GM15510 (cell line): ENCODE data around the gene S100A1.

Experiments used
- POLR2A ChIP-seq: IDR thresholded peaks from 3 replicates; pipeline ENCODE4 v1.6.1; 2011; ENCODE audit warnings: borderline replicate concordance; ENCODE audit not compliant: insufficient read length; ENCODE audit errors: extremely low read depth

Gene S100A1

GRCh38 chr1:153678519-153679336 lies 50.5 kb downstream of the S100A1 start, which contains the start of gene NPR1:
TSS of gene NPR1 (plus strand) at chr1:153678688. CDS start at chr1:153679109, 421 bp downstream.
- no peak for TF ChIP-seq POLR2A

DNA sequence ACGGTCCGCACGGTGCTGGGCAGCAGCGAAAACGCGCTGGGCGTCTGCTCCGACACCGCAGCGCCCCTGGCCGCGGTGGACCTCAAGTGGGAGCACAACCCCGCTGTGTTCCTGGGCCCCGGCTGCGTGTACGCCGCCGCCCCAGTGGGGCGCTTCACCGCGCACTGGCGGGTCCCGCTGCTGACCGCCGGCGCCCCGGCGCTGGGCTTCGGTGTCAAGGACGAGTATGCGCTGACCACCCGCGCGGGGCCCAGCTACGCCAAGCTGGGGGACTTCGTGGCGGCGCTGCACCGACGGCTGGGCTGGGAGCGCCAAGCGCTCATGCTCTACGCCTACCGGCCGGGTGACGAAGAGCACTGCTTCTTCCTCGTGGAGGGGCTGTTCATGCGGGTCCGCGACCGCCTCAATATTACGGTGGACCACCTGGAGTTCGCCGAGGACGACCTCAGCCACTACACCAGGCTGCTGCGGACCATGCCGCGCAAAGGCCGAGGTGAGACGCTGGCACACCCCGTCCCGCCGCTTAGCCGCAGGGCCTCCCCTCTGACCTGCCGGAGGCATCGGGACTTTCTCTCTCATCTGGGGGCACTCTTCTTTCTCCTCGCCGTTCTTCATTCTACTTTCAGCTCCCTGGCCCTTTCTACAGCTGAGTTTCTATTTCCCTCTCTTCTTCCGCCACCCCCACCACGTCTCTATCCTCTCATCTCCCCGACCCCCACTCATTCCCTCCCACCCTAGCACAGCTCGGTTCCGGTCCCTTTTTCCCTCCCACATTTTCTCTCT lies 51.3 kb downstream of the S100A1 start:
- no peak for TF ChIP-seq POLR2A

- no peak for TF ChIP-seq POLR2A
Measured at GRCh38 chr1:153680120-153680403, 51.8 kb downstream of the S100A1 start.
